ENCODE measurements around the gene RAB11FIP5.

- TF ChIP-seq, protein P1, sequence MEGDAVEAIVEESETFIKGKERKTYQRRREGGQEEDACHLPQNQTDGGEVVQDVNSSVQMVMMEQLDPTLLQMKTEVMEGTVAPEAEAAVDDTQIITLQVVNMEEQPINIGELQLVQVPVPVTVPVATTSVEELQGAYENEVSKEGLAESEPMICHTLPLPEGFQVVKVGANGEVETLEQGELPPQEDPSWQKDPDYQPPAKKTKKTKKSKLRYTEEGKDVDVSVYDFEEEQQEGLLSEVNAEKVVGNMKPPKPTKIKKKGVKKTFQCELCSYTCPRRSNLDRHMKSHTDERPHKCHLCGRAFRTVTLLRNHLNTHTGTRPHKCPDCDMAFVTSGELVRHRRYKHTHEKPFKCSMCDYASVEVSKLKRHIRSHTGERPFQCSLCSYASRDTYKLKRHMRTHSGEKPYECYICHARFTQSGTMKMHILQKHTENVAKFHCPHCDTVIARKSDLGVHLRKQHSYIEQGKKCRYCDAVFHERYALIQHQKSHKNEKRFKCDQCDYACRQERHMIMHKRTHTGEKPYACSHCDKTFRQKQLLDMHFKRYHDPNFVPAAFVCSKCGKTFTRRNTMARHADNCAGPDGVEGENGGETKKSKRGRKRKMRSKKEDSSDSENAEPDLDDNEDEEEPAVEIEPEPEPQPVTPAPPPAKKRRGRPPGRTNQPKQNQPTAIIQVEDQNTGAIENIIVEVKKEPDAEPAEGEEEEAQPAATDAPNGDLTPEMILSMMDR (IDR thresholded peaks at IDR 0.05; ENCODE audit: insufficient read depth, low read length, poor library complexity, severe bottlenecking): no peak
- no peak for TF ChIP-seq EZH2phosphoT487 (conservative IDR thresholded peaks at IDR 0.05; ENCODE audit: low read length)
Observed at GRCh38 chr2:73091164-73091563, 21.6 kb downstream of the RAB11FIP5 start.
